Glomerular visceral epithelial cell (primary cell): ENCODE data around the gene SH3BGRL3.
"Not testable (repeated sequence)": the region's sequence is repeated elsewhere in the genome, so short reads cannot be mapped to it uniquely, and the experiment has no call there.

ENCODE experiments used
- DNase-seq: peaks from one replicate; pipeline ENCODE4 v3.0.0-alpha.2; 2016; ENCODE audit errors: extremely low spot score

The SH3BGRL3 gene

GRCh38 chr1:26317146-26317545 is 37.3 kb downstream of the SH3BGRL3 start:
- no peak for DNase-seq

GRCh38 chr1:26317612-26318337 is 37.9 kb downstream of the SH3BGRL3 start, which contains the start of gene CD52:
TSS of gene CD52 (plus strand) at chr1:26317958. CDS start at chr1:26318018, 60 bp downstream.
- DNase-seq, result no peak

- no peak for DNase-seq
Observed at GRCh38 chr1:26318338-26319064, 38.6 kb downstream of the SH3BGRL3 start.

- no peak for DNase-seq
Observed at GRCh38 chr1:26320896-26321295, 41.0 kb downstream of the SH3BGRL3 start.

- DNase-seq, result peak; percentile 83
Observed at GRCh38 chr1:26321315-26322041, 41.6 kb downstream of the SH3BGRL3 start.

- DNase-seq, result no peak
Observed at GRCh38 chr1:26322042-26322331, 42.1 kb downstream of the SH3BGRL3 start.

GRCh38 chr1:26323382-26323781 is 43.5 kb downstream of the SH3BGRL3 start:
- no peak for DNase-seq

- DNase-seq, result no peak
Observed at GRCh38 chr1:26324550-26324949, 44.7 kb downstream of the SH3BGRL3 start.

- no peak for DNase-seq
Observed at GRCh38 chr1:26327956-26328362, 48.1 kb downstream of the SH3BGRL3 start.

GRCh38 chr1:26328597-26328996 is 48.7 kb downstream of the SH3BGRL3 start:
- DNase-seq, result no peak

GRCh38 chr1:26329380-26329779 is 49.5 kb downstream of the SH3BGRL3 start:
- not testable (repeated sequence) for DNase-seq

- DNase-seq, result no peak
Observed at GRCh38 chr1:26330276-26330675, 50.4 kb downstream of the SH3BGRL3 start.
